HL-60 (cell line): ENCODE data around the gene DAPK1.

Experiments
- CTCF ChIP-seq: IDR thresholded peaks from one replicate; pipeline ENCODE4 v1.5.1; 2011; ENCODE audit warnings: low read length, control low read depth, inconsistent platforms; ENCODE audit not compliant: insufficient read depth
- GABPA ChIP-seq: IDR thresholded peaks from 2 replicates; pipeline ENCODE4 v1.6.1; 2012; ENCODE audit warnings: low read depth
- POLR2AphosphoS5 ChIP-seq: IDR thresholded peaks from 2 replicates; pipeline ENCODE4 v1.6.1; 2012; ENCODE audit warnings: low read depth
- REST ChIP-seq: IDR thresholded peaks from 2 replicates; pipeline ENCODE4 v1.6.1; 2012; ENCODE audit warnings: low read depth; ENCODE audit not compliant: insufficient replicate concordance
- SPI1 ChIP-seq: IDR thresholded peaks from 2 replicates; pipeline ENCODE4 v1.6.1; 2012; ENCODE audit warnings: low read depth, mild to moderate bottlenecking, borderline replicate concordance

- TF ChIP-seq CTCF (no peak), POLR2AphosphoS5 (no peak), GABPA (no peak), REST (no peak), SPI1 (no peak)
Measured at GRCh38 chr9:87558606-87559190, 61.0 kb downstream of the DAPK1 start.
